Erythroblast (primary cell): Measurements from ENCODE around the gene SLC25A45.

Experiments
- GATA1 ChIP-seq: IDR thresholded peaks from 2 replicates; pipeline ENCODE4 v1.6.1; 2011; ENCODE audit warnings: low read depth, mild to moderate bottlenecking, control low read depth, low read length, moderate library complexity
- POLR2A ChIP-seq: IDR thresholded peaks from 2 replicates; pipeline ENCODE4 v1.6.1; 2011; ENCODE audit warnings: mild to moderate bottlenecking, low read length

- TF ChIP-seq POLR2A (no peak), GATA1 (no peak)
Observed at GRCh38 chr11:65353900-65354264, 28.6 kb downstream of the SLC25A45 start.
